Duodenal mucosa (tissue), 2 donors: Measurements from ENCODE around the gene MTFR2.

Experiments
- H3K27ac ChIP-seq: one replicate; pipeline ENCODE4 v1.7.0; 2013; ENCODE audit warnings: low read depth, low read length
- H3K27me3 ChIP-seq, 2 donors: one replicate each; pipeline ENCODE4 v1.7.0; 2013; ENCODE audit warnings: low read length in 2 of 2, control low read depth in 1 of 2; ENCODE audit not compliant: insufficient read depth in 2 of 2, control insufficient read depth in 1 of 2
- H3K36me3 ChIP-seq, 2 donors: one replicate each; pipeline ENCODE4 v1.7.0; 2013; ENCODE audit warnings: low read length in 2 of 2, control low read depth in 1 of 2; ENCODE audit not compliant: insufficient read depth in 2 of 2, control insufficient read depth in 1 of 2
- H3K4me1 ChIP-seq, 2 donors: one replicate each; pipeline ENCODE4 v1.7.0; 2013; ENCODE audit warnings: low read length in 2 of 2, control low read depth in 1 of 2; ENCODE audit not compliant: insufficient read depth in 2 of 2, control insufficient read depth in 1 of 2
- H3K4me3 ChIP-seq, 2 donors: one replicate each; pipeline ENCODE4 v1.7.0; 2013; ENCODE audit warnings: low read length in 2 of 2, low read depth in 1 of 2
- H3K9ac ChIP-seq, 2 donors: one replicate each; pipeline ENCODE4 v1.7.0; 2013; ENCODE audit warnings: low read length in 2 of 2, low read depth in 1 of 2
- H3K9me3 ChIP-seq, 2 donors: one replicate each; pipeline ENCODE4 v1.7.0; 2013; ENCODE audit warnings: low read length in 2 of 2, control low read depth in 1 of 2; ENCODE audit not compliant: control insufficient read depth in 1 of 2

MTFR2 gene

DNA sequence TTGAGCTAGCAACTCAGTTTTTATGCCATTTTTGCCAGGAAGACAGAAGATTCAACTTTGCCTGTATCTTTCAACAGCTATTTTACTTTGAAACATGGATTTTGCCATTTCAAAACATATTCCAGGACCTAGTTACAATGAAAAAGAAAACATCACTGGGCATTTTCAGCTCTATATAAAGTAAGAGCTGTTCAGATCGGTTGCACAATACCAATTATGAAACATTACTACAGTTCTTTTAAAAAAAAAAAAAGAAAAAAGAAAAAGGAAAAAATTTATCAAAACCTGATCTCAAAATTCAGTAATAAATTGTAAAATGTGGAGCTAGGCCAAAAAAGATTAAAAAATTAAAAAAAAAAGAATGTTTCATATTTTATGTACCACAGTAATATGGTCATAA, 24.0 kb upstream of the MTFR2 start:
- Histone ChIP-seq H3K9ac (no peak overlapping the region), H3K4me3 (no peak overlapping the region), H3K36me3 (peaks cover 41 to 74% of the 10 kb centered on the region in 2 donors), H3K27me3 (no peaks in the 10 kb centered on the region), H3K9me3 (no peaks in the 10 kb centered on the region), H3K4me1 (peaks cover 0 to 4% of the 10 kb centered on the region in 2 donors), H3K27ac (no peak overlapping the region)

DNA sequence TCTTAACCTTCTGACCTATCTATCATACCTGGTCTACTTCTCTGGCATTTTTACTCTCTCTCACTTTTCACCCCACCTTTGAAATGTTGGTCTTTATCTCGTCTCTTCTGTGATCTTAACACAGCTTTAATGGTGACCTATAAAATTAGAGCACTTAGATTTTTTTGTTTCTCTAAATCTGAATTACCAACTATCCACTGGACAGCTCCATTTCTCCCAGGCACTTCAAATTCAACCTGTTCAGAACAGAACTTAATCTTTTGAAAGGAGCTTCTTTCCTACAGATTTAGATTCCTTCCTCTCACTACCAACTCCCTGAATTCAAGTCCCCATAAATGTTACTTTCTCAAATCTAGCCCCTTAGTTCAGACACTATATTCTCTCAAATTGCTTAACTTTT, 15.0 kb upstream of the MTFR2 start:
- H3K27ac ChIP-seq = no peak overlapping the region
- no peaks in the 10 kb centered on the region for H3K4me1 ChIP-seq
- peaks cover 54 to 89% of the 10 kb centered on the region in 2 donors for H3K36me3 ChIP-seq
- H3K4me3 ChIP-seq = no peak overlapping the region
- no peak overlapping the region for H3K9ac ChIP-seq
- H3K9me3 ChIP-seq = no peaks in the 10 kb centered on the region
- no peaks in the 10 kb centered on the region for H3K27me3 ChIP-seq

DNA sequence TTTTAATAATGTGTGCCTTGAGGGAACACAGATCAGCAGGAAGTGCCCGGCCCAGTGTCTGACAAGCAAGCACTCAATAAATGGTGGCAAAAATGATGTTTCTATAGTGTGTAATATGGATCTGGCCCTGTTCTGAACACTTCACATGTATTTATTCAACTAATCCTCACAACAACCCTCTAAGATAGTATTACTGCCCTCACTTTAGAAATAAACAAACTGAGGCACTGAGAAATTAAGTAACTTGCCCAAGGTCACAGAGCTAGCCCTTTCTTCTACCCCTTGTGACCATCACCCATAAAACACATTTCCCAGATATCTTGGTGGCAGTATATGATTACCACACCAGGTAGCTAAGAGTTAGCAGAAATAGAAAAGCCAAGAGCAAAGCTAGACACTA, 12.8 kb upstream of the MTFR2 start:
- no peak overlapping the region for H3K27ac ChIP-seq

DNA sequence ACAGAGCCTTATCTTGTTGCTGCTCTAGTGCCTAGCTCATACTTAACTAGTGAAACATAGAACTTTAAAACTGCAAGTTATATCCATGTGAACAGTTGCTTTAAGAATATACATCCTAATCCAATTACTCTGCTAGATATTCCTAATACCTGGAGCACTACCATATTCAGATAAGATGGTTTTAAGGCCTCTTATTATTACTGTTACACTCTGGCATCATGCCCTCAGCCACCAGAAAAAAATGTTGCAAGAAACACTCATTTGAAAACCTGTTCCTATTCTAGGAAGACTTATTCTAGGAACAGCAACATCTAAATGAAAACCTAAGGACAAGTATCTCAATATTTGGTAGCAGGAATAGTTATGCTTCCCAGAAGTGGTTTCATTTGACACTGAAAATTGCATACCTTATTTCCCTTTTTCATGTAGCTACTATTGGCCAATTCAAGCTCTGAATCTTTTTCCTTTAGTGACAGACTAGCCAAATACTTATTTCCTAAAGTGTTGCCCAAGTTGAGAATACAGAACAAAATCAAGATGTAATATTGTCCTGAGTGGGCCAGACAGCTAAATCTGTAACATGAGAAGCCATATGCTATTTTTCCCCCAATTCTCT, 4.8 kb upstream of the MTFR2 start:
- no peak overlapping the region for H3K9ac ChIP-seq
- H3K9me3 ChIP-seq = no peaks in the 10 kb centered on the region
- no peak overlapping the region for H3K4me3 ChIP-seq
- H3K27me3 ChIP-seq = no peaks in the 10 kb centered on the region
- no peak overlapping the region for H3K27ac ChIP-seq
- H3K36me3 ChIP-seq = peaks cover 15 to 38% of the 10 kb centered on the region in 2 donors
- peaks cover 10 to 11% of the 10 kb centered on the region in 2 donors for H3K4me1 ChIP-seq

More for the DNA sequence above, 12.8 kb upstream of the MTFR2 start:
- no peak overlapping the region for H3K9ac ChIP-seq
- H3K4me3 ChIP-seq = no peak overlapping the region
- H3K4me1 ChIP-seq = no peaks in the 10 kb centered on the region
- no peaks in the 10 kb centered on the region for H3K9me3 ChIP-seq
- H3K36me3 ChIP-seq = peaks cover 51 to 91% of the 10 kb centered on the region in 2 donors
- no peaks in the 10 kb centered on the region for H3K27me3 ChIP-seq

DNA sequence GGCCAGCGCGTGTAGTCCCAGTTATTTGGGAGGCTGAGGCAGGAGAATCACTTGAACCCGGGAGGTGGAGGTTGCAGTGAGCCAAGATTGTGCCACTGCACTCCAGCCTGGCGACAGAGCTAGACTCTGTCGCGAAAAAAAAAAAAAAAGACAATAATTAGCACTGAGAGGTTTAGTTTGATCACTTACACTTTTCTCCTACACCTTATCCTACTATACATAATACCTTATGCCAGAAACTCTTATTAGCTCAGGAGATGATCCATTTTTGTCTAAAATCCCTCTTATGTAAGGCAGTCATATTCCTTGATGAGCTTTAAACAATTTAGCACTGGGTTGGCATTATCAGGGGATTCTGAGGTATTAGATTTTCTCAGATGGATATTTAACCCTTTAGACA, 3.6 kb upstream of the MTFR2 start:
- Histone ChIP-seq H3K9ac (no peak overlapping the region), H3K4me3 (no peak overlapping the region), H3K4me1 (peaks cover 13 to 17% of the 10 kb centered on the region in 2 donors), H3K27me3 (no peaks in the 10 kb centered on the region), H3K27ac (no peak overlapping the region), H3K36me3 (peaks cover 8 to 26% of the 10 kb centered on the region in 2 donors), H3K9me3 (no peaks in the 10 kb centered on the region)

- Histone ChIP-seq H3K27me3 (no peaks in the 10 kb centered on the region), H3K9me3 (no peaks in the 10 kb centered on the region), H3K9ac (no peak overlapping the region), H3K36me3 (peaks cover 5 to 14% of the 10 kb centered on the region in 2 donors), H3K27ac (no peak overlapping the region), H3K4me3 (no peak overlapping the region), H3K4me1 (peaks cover 13 to 17% of the 10 kb centered on the region in 2 donors)
Measured at GRCh38 chr6:136252441-136252840, 2.3 kb upstream of the MTFR2 start.

DNA sequence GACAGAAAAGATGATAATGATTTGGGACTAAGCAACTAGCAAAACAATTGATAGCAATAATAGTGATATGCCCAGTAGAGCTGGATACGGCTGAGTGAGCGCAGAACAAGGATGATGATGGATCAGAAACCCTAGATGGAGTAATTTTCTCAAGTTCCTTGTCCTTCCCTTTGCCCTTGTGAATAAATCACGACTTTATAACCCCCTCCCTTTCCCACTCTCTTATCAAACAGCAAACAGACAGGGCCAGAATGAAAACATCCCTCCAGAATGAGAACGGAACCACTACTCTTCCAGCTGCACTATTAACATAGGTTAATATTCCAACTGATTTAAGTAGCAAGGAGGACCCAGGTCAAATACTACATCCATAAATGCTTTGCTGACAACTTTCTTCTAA, 1.3 kb upstream of the MTFR2 start:
- Histone ChIP-seq H3K27ac (no peak overlapping the region), H3K4me3 (peak overlapping the region; percentile 92 to 95), H3K4me1 (peaks cover 13 to 17% of the 10 kb centered on the region in 2 donors), H3K9me3 (no peaks in the 10 kb centered on the region), H3K27me3 (no peaks in the 10 kb centered on the region), H3K9ac (peak overlapping the region in 1 of 2 donors; percentile 63), H3K36me3 (peaks cover 0 to 5% of the 10 kb centered on the region in 2 donors)

- Histone ChIP-seq H3K36me3 (peaks cover 0 to 5% of the 10 kb centered on the region in 2 donors), H3K9ac (peak overlapping the region; percentile 55 to 63), H3K4me3 (peak overlapping the region; percentile 92 to 95), H3K4me1 (peaks cover 13 to 17% of the 10 kb centered on the region in 2 donors), H3K27ac (no peak overlapping the region), H3K27me3 (no peaks in the 10 kb centered on the region), H3K9me3 (no peaks in the 10 kb centered on the region)
Measured at GRCh38 chr6:136250686-136251008, 536 bp upstream of the MTFR2 start.

DNA sequence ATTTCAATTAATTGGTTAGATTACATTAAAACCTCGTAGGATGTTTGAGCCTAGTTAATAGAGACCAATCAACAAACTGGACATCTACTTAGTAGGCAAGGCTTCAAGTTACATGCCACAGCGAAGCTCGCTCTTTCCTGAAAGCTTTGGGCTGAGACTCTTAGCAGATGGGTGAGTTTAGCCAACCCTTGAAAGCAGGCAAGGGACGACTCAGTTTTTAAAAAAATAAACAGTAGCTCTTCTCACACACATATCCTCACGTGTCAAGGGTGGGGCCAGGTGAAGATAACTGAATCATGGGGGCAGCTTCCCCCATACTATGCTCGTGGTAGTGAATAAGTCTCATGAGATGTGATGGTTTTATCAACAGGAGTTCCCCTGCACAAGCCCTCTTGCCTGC, 775 bp downstream of the MTFR2 start:
- H3K27ac ChIP-seq = no peak overlapping the region

GRCh38 chr6:136244061-136244616, 6.0 kb downstream of the MTFR2 start:
- H3K4me3 ChIP-seq = no peak overlapping the region

More for the DNA sequence above, 775 bp downstream of the MTFR2 start:
- H3K36me3 ChIP-seq = peaks cover 0 to 4% of the 10 kb centered on the region in 2 donors
- H3K4me1 ChIP-seq = peaks cover 13 to 17% of the 10 kb centered on the region in 2 donors
- H3K4me3 ChIP-seq = peak overlapping the region; percentile 92 to 95
- H3K27me3 ChIP-seq = no peaks in the 10 kb centered on the region
- peak overlapping the region; percentile 49 to 63 for H3K9ac ChIP-seq
- H3K9me3 ChIP-seq = no peaks in the 10 kb centered on the region

More at GRCh38 chr6:136244061-136244616, 6.0 kb downstream of the MTFR2 start:
- H3K27ac ChIP-seq = no peak overlapping the region
- no peak overlapping the region for H3K9ac ChIP-seq
- no peaks in the 10 kb centered on the region for H3K36me3 ChIP-seq
- no peaks in the 10 kb centered on the region for H3K27me3 ChIP-seq
- H3K9me3 ChIP-seq = no peaks in the 10 kb centered on the region
- H3K4me1 ChIP-seq = peaks cover under 1 to 2% of the 10 kb centered on the region in 2 donors
